A549 (cell line): ENCODE data around the gene ZNF445.

Experiments
- CHD2 ChIP-seq: fragments of 150-350 bp; IDR thresholded peaks from 2 replicates; pipeline ENCODE4 v1.6.1; 2014; ENCODE audit warnings: low read length; ENCODE audit not compliant: partially characterized antibody
- POLR2A ChIP-seq: IDR thresholded peaks from 2 replicates; pipeline ENCODE4 v1.6.1; 2012; ENCODE audit warnings: mild to moderate bottlenecking, low read length
- RAD21 ChIP-seq, 2 experiments: fragments of >200 bp in 1 of 2; sonication (Bioruptor Twin) in 1 of 2; formaldehyde crosslinking in 1 of 2; IDR thresholded peaks in 1 of 2; conservative IDR thresholded peaks in 1 of 2; 2 replicates in 1 of 2; 3 replicates in 1 of 2; pipeline ENCODE4 v1.6.1; 2012 to 2018; ENCODE audit warnings: inconsistent platforms in 1 of 2

DNA sequence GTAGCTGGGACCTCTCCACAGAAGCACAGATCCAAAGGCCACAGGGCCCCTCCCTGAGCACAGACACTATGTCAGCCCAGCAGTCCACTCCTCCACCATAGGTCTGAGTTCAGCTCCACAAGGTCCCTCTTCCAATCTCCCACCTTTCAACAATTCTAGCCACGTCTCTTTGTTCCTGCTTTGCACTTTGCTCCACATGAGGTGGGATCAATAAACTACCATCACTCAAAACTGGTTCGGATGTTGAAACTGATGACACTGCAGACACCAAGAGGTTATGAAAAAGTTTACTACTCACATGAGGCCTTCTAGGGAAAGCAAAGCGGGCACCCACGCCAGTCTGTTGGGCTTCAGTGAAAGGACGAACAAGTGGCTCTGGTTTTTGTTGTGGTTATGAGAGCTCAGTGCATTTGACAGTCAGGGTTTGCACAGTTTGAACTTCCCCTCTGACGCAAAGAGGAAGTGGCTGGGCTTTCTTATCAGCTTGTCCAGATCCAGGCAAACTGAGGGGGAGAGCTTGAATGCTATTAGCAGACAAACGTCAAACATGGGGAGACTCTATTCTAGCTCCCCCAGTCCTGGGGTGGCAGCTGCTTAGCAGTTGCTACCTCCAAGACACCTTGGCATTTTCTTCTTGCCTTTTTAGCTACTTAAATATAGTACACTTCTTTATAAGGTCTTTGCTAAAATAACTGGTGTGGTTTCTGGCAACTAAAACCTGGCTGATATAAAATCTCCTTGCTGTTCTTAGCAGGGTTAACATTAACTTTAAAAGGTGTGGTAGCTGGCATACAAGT is 37.8 kb downstream of the ZNF445 start:
- TF ChIP-seq CHD2 (no peak), POLR2A (no peak), RAD21 (conservative IDR thresholded peaks at IDR 0.05 in 1 of 2, IDR thresholded peaks at IDR 0.05 in 1 of 2) (no peak)
